GM12878 (cell line): ENCODE data around the gene ORAI3. TPM values are rescaled to one million over a fixed set of nuclear protein-coding genes. Genes with fewer than 3 reads are reported as not detected.

Source experiments
- ATAC-seq: fragments of 200-7000 bp; cut with Tn5 transposase; 3 replicates; pipeline ENCODE4 v1.9.1; 2020; ENCODE audit warnings: mild to moderate bottlenecking, moderate library complexity
- BruUV-seq: library from RNA; stranded (reverse); fragments of 400-500 nt; replicated peaks from 2 replicates; lab custom pipeline; 2021; lab: Mats Ljungman, UMichigan
- CTCF ChIA-PET: fragments of 300-600 bp; sonication (Branson Sonifier 250); formaldehyde crosslinking; extraction: SDS; loops from one replicate; lab custom pipeline; 2021; ENCODE audit warnings: inconsistent platforms; lab: Yijun Ruan, JAX
- POLR2A ChIA-PET: fragments of 350-600 bp; formaldehyde crosslinking; extraction: SDS; loops from one replicate; lab custom pipeline; 2021; ENCODE audit warnings: inconsistent platforms; lab: Charles Lee
- RAD21 ChIA-PET: fragments of 300-600 bp; sonication (Branson Sonifier 250); formaldehyde crosslinking; loops from one replicate; lab custom pipeline; 2023; ENCODE audit warnings: antibody characterized with exemption; ENCODE audit not compliant: unreplicated experiment; lab: Charles Lee
- SMC1A ChIA-PET: fragments of 300-600 bp; sonication (Branson Sonifier 250); formaldehyde crosslinking; loops from one replicate; lab custom pipeline; 2023; ENCODE audit not compliant: unreplicated experiment, uncharacterized antibody; lab: Charles Lee
- DNase-seq: peaks from one replicate; pipeline ENCODE4 v3.0.0-alpha.2; 2011; ENCODE audit warnings: low read depth, low spot score
- FAIRE-seq: peaks from 3 replicates; lab custom pipeline; 2011; peaks lifted over from hg19 to GRCh38; lab: Jason Lieb, UNC
- H2AFZ ChIP-seq: 2 replicates; pipeline ENCODE4 v1.6.0; 2011; ENCODE audit warnings: low read depth, low read length, control low read depth; ENCODE audit not compliant: control insufficient read depth
- H3K27ac ChIP-seq: 2 replicates; pipeline ENCODE4 v1.5.1; 2011; ENCODE audit warnings: control low read depth; ENCODE audit not compliant: control insufficient read depth, insufficient read depth
- H3K27me3 ChIP-seq, 2 experiments: replicated peaks in 1 of 2; 2 replicates each; pipeline versions ENCODE4 v1.6.0 to v1.6.1; 2011; ENCODE audit warnings: low read length in 1 of 2; ENCODE audit not compliant: control insufficient read depth in 2 of 2, insufficient read depth in 2 of 2
- H3K36me3 ChIP-seq, 2 experiments: 2 replicates each; pipeline ENCODE4 v1.5.1; 2011; ENCODE audit warnings: low read length in 1 of 2; ENCODE audit not compliant: control insufficient read depth in 2 of 2, insufficient read depth in 2 of 2
- H3K4me1 ChIP-seq: 2 replicates; pipeline ENCODE4 v1.6.1; 2011; ENCODE audit warnings: mild to moderate bottlenecking, low read length, moderate library complexity, mixed read lengths; ENCODE audit not compliant: control insufficient read depth, insufficient read depth
- H3K4me2 ChIP-seq: 2 replicates; pipeline ENCODE4 v1.6.0; 2011; ENCODE audit warnings: control low read depth; ENCODE audit not compliant: control insufficient read depth, insufficient read depth
- H3K4me3 ChIP-seq: fragments of 200-600 bp; sonication (generic); 2 replicates; pipeline ENCODE4 v1.5.1; 2016
- H3K79me2 ChIP-seq: 2 replicates; pipeline ENCODE4 v1.6.0; 2011; ENCODE audit warnings: low read length; ENCODE audit not compliant: control insufficient read depth, insufficient read depth
- H3K9ac ChIP-seq: 2 replicates; pipeline ENCODE4 v1.8.0; 2011; ENCODE audit warnings: low read length, control low read depth, mixed read lengths; ENCODE audit not compliant: control insufficient read depth, insufficient read depth
- H3K9me3 ChIP-seq: replicated peaks from 3 replicates; pipeline ENCODE4 v1.5.1; 2011; ENCODE audit warnings: mild to moderate bottlenecking, low read length; ENCODE audit not compliant: control insufficient read depth, insufficient read depth
- H4K20me1 ChIP-seq: 2 replicates; pipeline ENCODE4 v1.6.0; 2011; ENCODE audit not compliant: control insufficient read depth, insufficient read depth
- BACH1 ChIP-seq: fragments of 450-650 bp; IDR thresholded peaks from 2 replicates; pipeline ENCODE4 v1.6.1; 2017; ENCODE audit warnings: mild to moderate bottlenecking, borderline replicate concordance
- BCL11A ChIP-seq: IDR thresholded peaks from 2 replicates; pipeline ENCODE4 v1.6.1; 2011; ENCODE audit warnings: low read depth, low read length
- CBX5 ChIP-seq: sonication (generic); IDR thresholded peaks from 2 replicates; pipeline ENCODE4 v1.6.1; 2016; ENCODE audit warnings: low read depth, moderate library complexity, mild to moderate bottlenecking, inconsistent platforms
- CHD2 ChIP-seq: IDR thresholded peaks from 2 replicates; pipeline ENCODE4 v1.6.1; 2011; ENCODE audit warnings: low read depth, low read length, improper control_type of control experiment, borderline replicate concordance
- CHD4 ChIP-seq: fragments of 200-600 bp; sonication (generic); IDR thresholded peaks from 2 replicates; pipeline ENCODE4 v1.6.1; 2016; ENCODE audit warnings: mild to moderate bottlenecking
- CREB1 ChIP-seq: IDR thresholded peaks from 2 replicates; pipeline ENCODE4 v1.6.1; 2012; ENCODE audit warnings: low read depth, mild to moderate bottlenecking, inconsistent platforms
- DPF2 ChIP-seq: fragments of 450-650 bp; IDR thresholded peaks from 2 replicates; pipeline ENCODE4 v1.6.1; 2017; ENCODE audit warnings: mild to moderate bottlenecking
- HCFC1 ChIP-seq: fragments of 150-350 bp; IDR thresholded peaks from 2 replicates; pipeline ENCODE4 v1.6.1; 2014; ENCODE audit warnings: low read length
- LARP7 ChIP-seq: fragments of 450-650 bp; IDR thresholded peaks from 2 replicates; pipeline ENCODE4 v1.6.1; 2017; ENCODE audit warnings: mild to moderate bottlenecking
- MEF2B ChIP-seq: fragments of 450-650 bp; IDR thresholded peaks from 2 replicates; pipeline ENCODE4 v1.6.1; 2018; ENCODE audit warnings: mild to moderate bottlenecking, moderate library complexity; ENCODE audit not compliant: partially characterized antibody, poor library complexity, severe bottlenecking
- MYC ChIP-seq: IDR thresholded peaks from 2 replicates; pipeline ENCODE4 v1.6.1; 2011; ENCODE audit warnings: mild to moderate bottlenecking, low read length, moderate library complexity, inconsistent platforms; ENCODE audit not compliant: insufficient read depth, insufficient replicate concordance, insufficient read length, severe bottlenecking
- NKRF ChIP-seq: fragments of 450-650 bp; conservative IDR thresholded peaks from 2 replicates; pipeline ENCODE4 v1.6.1; 2017; ENCODE audit warnings: mild to moderate bottlenecking, moderate library complexity
- NR2F1 ChIP-seq: fragments of 450-650 bp; conservative IDR thresholded peaks from 2 replicates; pipeline ENCODE4 v1.6.1; 2017; ENCODE audit warnings: mild to moderate bottlenecking
- POLR2AphosphoS5 ChIP-seq: IDR thresholded peaks from 2 replicates; pipeline ENCODE4 v1.6.1; 2011; ENCODE audit warnings: mild to moderate bottlenecking, low read length, inconsistent platforms
- TARDBP ChIP-seq: IDR thresholded peaks from 2 replicates; pipeline ENCODE4 v1.6.1; 2016; ENCODE audit warnings: borderline replicate concordance
- WGBS: methylation state at CpG from one replicate; pipeline ENCODE4 v1.1.6; 2016; ENCODE audit warnings: low lambda C conversion rate; ENCODE audit not compliant: insufficient replicate concordance, insufficient coverage; ENCODE audit errors: missing lambda C conversion rate; 5-methylcytosine and 5-hydroxymethylcytosine counted together
- in situ Hi-C: fragments of 300-500 bp; cut with MboI; formaldehyde crosslinking; loops from 9 replicates; pipeline ENCODE4 v1.14.3; 2018; ENCODE audit warnings: mixed read lengths
- intact Hi-C: fragments of 100-400 bp; cut with micrococcal nuclease; formaldehyde crosslinking; loops from one replicate; pipeline ENCODE4 v1.14.2; 2022; ENCODE audit not compliant: unreplicated experiment
- polyA plus RNA-seq, 11 experiments: library from polyadenylated mRNA; depleted of rRNA in 4 of 11; unstranded in 6 of 11; stranded (reverse) in 5 of 11; fragments of >200 nt; fragmentation: Nextera tagmentation in 4 of 11; fragmentation: Illumina TruSeq in 1 of 11; extraction: Ambion mirVana in 4 of 11; extraction: Trizol in 1 of 11; gene quantifications; 1 replicate in 1 of 11; 2 replicates in 10 of 11; pipeline versions ENCODE4 v1.2.1 to v1.2.3, GENCODE V29; 2011 to 2016; ENCODE audit warnings: inconsistent platforms in 2 of 11, missing spikeins in 2 of 11, low read depth in 1 of 11
- total RNA-seq, 4 experiments: library from RNA; depleted of rRNA in 3 of 4; stranded (reverse); fragments of >200 nt in 3 of 4; fragmentation: Illumina TruSeq in 1 of 4; extraction: Trizol in 1 of 4; gene quantifications; 2 replicates each; pipeline versions ENCODE4 v1.2.1 to v1.2.3, GENCODE V29; 2013 to 2021
- TF ChIP-seq, protein P1 (sequence below): fragments of 450-650 bp; IDR thresholded peaks from 2 replicates; pipeline ENCODE4 v1.6.1; 2016; ENCODE audit warnings: mild to moderate bottlenecking, moderate library complexity, borderline replicate concordance

Gene ORAI3
- total and polyA plus RNA-seq, 10 of the 15 experiments (the other 5 are each of a cell fraction or from before 2014, with no cell fraction given): 3.4 to 21.9 (median 16.2) TPM

DNA sequence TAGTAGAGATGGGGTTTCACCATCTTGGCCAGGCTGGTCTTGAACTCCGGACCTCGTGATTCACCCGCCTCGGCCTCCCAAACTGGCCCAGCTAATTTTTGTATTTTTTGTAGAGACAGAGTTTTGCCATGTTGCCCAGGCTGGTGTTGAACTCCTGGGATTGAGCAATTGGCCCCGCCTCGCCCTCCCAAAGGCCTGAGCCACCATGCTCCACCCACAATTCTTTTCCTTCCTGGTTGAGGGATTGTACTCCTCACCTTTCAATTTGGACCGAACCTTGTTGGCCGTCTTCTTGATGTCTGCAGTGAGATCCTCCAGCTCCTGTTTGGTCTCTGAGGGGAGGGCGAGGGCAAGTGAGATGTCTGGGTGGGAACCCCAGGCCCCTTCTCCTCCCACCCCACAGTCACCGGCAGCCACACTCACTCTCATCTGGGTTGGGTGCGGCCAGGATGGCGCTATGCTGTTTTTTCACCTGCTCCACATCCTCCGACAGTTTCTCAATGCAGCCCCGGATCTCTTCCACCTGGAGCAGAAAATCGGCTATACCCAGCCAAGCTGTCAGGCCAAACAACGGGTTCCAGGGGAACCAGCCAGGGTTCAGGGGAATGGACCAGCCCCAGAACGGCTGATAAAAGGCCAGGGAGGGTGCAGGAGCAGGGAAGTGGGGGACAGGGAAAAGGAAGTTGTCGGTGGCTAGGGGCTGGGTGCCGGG lies 52.0 kb downstream of the ORAI3 start:
- Histone ChIP-seq H3K36me3 (no peaks in the 10 kb centered on the region), H3K4me3 (no peak overlapping the region), H4K20me1 (no peaks in the 10 kb centered on the region), H3K79me2 (no peaks in the 10 kb centered on the region; the same call in 1 of the 2 replicates), H3K9ac (no peak overlapping the region), H3K27me3 (no peaks in the 10 kb centered on the region; a peak in 1 of 4 replicates), H3K4me1 (0 out of 2 replicates have a peak, but pooled peaks cover 3% of the 10 kb centered on the region), H2AFZ (no peak overlapping the region), H3K9me3 (no peaks in the 10 kb centered on the region), H3K4me2 (no peak overlapping the region), H3K27ac (no peak overlapping the region)
- in situ Hi-C loops: no loop called here
- ChIA-PET SMC1A (no interaction called here), CTCF (interaction anchor here (0.9 to 2.4 kb wide), 3 partner anchors 11 to 27 kb away, joined by 3 to 8 read pairs (median 3); no protein-coding TSS in a partner anchor), POLR2A (no interaction called here), RAD21 (interaction anchor here (0.6 kb wide), 1 partner anchor 16 kb away, joined by 3 read pairs; no protein-coding TSS in a partner anchor)
- no TSS peak for BruUV-seq
- TF ChIP-seq CHD2 (no peak), HCFC1 (no peak), POLR2AphosphoS5 (no peak), DPF2 (no peak), LARP7 (no peak), CREB1 (no peak), CHD4 (no peak), NR2F1 (no peak), TARDBP (no peak), MYC (no peak), MEF2B (no peak), BCL11A (no peak), NKRF (no peak), CBX5 (no peak), BACH1 (no peak)
- TF ChIP-seq, protein P1, sequence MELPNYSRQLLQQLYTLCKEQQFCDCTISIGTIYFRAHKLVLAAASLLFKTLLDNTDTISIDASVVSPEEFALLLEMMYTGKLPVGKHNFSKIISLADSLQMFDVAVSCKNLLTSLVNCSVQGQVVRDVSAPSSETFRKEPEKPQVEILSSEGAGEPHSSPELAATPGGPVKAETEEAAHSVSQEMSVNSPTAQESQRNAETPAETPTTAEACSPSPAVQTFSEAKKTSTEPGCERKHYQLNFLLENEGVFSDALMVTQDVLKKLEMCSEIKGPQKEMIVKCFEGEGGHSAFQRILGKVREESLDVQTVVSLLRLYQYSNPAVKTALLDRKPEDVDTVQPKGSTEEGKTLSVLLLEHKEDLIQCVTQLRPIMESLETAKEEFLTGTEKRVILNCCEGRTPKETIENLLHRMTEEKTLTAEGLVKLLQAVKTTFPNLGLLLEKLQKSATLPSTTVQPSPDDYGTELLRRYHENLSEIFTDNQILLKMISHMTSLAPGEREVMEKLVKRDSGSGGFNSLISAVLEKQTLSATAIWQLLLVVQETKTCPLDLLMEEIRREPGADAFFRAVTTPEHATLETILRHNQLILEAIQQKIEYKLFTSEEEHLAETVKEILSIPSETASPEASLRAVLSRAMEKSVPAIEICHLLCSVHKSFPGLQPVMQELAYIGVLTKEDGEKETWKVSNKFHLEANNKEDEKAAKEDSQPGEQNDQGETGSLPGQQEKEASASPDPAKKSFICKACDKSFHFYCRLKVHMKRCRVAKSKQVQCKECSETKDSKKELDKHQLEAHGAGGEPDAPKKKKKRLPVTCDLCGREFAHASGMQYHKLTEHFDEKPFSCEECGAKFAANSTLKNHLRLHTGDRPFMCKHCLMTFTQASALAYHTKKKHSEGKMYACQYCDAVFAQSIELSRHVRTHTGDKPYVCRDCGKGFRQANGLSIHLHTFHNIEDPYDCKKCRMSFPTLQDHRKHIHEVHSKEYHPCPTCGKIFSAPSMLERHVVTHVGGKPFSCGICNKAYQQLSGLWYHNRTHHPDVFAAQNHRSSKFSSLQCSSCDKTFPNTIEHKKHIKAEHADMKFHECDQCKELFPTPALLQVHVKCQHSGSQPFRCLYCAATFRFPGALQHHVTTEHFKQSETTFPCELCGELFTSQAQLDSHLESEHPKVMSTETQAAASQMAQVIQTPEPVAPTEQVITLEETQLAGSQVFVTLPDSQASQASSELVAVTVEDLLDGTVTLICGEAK: no peak
- WGBS: 64% methylated on average over 15 of the region's 19 CpGs
- intact Hi-C loops: no loop called here
- ATAC-seq (no peak), FAIRE-seq (no peak), DNase-seq (no peak)
